NCI-H748 treated with DMSO at 0.1 percent for 48 hours (cell line): ENCODE results near the gene CYTH1.

ENCODE experiments used
- DNase-seq: peaks from one replicate; lab custom pipeline; 2025; lab: John Stamatoyannopoulos, UW

Gene CYTH1

DNA sequence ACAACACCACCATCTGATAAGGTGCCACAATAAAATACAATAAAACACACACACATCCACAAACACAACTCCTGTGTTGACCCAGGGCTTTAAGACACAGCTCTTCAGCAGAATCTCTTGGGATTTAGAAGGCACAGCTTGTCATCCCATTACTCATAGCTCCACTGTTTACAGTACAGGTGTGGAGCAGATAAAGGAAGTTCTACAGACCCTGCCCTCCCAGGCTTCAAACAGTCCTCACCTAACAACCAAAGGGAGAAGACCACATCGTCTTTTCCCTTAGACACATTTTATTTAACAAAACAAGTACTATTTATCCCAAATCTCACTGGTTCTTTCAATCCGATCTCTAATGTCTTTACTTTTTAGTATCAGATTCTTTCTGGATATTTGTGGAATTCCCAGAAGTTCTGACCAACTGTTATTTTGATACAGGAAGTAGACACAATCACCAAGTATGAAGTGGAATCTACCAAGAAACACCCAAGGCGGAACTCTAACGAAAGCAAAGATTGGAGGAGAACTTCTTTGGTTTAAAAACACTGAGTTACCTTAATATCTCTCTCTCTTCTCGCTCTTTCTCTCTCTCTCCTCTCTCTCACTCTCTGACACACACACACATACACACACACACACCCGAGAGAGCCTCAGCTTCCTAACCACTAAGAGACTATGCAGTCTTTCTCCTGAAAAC lies 46.1 kb downstream of the CYTH1 start:
- no peak for DNase-seq

- DNase-seq = no peak
Measured at GRCh38 chr17:78734793-78735641, 47.1 kb downstream of the CYTH1 start.

DNA sequence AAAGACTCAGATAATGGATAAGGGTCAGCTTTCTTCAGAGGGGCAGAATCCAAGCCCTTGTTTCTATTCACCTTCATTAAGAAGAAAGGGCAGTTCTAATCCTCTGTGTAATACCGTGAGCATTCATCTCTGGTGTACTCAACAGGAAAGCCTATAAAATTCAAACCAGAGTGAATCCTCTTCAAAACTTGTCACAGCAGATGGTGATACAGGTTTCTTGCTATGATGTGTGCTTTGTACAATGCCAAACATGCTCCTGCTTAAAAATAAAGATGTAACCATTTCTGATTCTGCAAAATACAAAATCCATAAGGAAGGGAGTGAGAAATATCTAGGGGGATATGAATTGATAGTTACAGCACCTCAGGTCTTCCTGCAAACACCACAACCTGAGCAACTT lies 49.7 kb downstream of the CYTH1 start:
- no peak for DNase-seq

DNA sequence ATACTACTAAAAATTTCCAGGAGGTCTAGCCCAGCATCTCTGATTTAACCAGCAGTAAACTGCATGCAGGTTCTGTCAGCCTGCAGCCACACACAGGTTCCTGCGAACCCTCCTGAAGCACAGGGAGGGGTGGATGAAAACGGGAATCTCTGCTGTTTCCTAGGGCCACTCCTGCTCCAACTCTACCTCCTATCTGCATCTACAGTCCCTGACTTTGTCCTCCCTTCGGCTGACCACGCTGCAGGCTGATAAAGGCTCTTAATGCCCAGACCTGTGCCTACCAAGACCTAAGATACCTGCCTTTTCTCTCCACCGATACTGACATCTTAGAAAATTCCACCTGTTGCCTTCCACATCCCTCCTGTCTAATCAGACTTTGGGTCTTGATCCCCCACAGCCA lies 50.2 kb downstream of the CYTH1 start:
- no peak for DNase-seq

DNA sequence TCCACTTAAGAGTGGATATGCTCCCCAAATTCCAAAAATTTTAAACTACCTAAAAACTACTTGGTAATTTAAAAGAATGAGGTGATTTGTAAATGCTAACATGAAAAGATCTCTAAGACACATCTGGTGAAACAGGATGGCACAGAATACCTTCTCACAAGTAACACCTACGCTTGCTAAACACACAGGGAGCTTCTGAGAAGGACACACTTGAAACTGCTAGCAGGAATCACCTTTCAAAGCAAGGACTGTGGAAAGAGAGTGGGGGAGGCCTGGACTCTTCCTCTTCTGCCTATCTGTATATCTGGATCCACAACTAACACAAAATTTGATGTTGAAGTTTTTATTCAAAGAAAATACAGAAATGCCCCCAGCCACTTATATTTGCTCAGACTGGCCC lies 52.4 kb downstream of the CYTH1 start:
- DNase-seq = no peak

DNA sequence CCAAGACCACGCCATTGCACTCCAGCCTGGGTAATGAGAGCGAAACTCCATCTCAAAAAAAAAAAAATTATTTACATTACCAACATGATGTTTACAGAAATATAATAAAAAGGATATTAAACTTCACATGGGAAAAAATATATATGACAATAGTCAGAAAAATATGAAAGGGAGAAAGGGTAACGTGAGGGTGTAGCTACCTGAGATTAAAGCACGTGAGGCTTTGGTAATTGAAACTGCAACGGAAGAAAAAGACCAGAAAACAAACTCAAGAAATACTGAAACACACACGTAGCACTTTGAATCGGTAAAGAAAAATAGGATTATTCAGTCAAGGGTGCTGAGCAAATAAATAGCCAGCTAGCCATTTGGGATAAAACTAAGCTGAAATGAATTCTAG lies 53.6 kb downstream of the CYTH1 start:
- DNase-seq = no peak

DNA sequence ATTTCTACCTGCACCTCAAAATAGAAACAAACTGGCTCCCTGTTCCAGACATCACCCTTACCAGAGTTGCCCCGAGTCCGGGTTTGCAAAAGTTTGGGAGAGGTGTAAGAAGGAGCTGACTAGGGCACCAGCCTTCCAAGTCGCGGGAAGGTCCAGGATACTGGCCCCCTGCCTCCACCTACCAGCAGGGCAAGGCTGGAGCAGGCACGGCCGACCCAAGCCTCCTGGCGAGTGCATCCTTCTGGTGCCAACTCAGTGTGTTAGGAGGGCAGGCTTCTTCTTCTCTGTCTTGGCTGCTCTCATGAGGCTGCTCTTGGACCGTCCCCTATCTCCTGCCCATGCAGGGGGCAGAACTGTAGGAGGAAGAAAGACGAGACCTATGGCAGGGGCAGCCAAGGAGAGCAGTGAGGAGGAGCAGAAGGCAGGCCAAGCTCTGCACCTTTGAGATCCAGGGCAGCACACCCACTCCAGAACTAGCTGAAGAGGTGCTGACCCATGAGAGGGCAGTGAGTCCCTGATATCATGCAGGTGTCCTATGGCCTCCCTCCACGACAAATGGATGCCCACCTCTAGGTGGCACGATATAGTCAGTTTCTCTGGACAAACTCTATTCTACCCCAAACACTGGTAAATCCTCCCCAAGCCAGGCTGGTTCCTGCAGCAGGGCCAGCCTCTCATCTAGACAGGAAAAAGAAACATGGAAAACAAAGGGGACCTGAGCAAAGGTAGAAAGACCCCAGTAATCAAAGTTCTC lies 54.4 kb downstream of the CYTH1 start:
- no peak for DNase-seq

DNA sequence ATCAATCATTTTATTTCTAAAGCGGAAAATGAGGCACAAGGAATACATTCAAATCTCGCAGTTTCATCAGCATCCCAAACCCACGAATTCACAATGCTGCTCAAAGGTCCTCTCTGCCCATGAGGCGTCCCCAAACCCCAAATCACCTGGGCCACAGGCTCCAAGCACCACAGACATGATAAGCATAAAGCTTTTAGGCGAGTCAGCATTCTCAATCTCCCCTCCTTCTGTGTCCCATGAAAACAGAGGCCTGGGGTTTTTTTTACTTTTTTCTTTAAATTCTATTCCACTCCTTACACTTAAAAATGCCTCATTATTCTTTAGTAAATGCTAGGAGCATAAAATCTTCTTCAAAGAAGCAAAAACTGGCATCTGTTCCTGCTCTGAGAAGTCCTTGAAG lies 55.0 kb downstream of the CYTH1 start:
- no peak for DNase-seq

DNA sequence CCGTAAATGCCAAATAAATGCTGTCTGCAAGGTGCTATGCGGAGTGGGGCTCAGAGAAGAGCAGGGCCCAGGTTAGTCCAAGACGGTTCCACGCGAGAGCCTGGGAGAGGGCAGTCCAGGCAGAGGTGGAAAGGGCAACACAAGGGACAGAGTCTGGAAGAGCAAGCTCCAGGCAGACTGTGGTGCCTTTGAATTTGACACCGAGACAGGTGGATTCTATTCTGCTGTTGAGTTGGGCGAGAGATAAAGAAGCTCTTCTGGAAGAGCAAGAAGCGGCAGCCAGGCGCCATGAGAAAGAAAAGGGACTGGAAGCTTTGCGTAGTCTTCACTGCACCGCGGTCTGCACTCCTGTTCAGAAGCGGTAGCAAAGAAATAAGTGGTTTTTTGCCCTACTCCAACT lies 55.6 kb downstream of the CYTH1 start:
- DNase-seq = no peak

- DNase-seq = no peak
Measured at GRCh38 chr17:78725448-78726021, 56.5 kb downstream of the CYTH1 start.

- no peak for DNase-seq
Measured at GRCh38 chr17:78724999-78725398, 57.1 kb downstream of the CYTH1 start.

- no peak for DNase-seq
Measured at GRCh38 chr17:78724544-78724943, 57.5 kb downstream of the CYTH1 start.

GRCh38 chr17:78723957-78724356 lies 58.1 kb downstream of the CYTH1 start:
- DNase-seq = no peak

GRCh38 chr17:78723001-78723796 lies 58.9 kb downstream of the CYTH1 start:
- no peak for DNase-seq

DNA sequence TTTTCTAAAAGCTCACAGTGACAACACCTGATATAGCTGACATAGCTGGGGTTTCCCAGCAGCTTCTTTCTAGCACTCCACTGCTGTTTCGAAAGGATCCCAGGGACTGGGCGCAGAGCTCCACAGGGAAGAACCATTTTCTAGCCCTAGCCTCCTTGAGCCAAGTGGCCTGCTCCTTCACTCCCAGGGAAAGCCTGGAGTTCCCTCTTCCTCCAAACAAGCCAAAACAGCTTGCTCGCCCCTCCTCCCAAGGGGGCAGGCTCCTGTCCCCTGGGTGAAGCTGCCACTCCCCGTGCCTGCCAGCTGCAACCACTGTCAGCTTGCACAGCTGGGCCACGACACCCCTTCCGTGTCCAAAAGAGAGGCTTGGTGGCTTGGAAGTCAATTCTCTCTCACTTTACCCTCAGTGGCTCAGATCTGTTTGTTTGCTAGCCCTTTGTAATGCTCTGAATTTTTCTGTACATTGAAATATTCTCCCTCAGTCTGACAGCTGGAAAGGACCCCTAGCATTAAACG lies 59.8 kb downstream of the CYTH1 start:
- DNase-seq = no peak

GRCh38 chr17:78719630-78720298 lies 62.3 kb downstream of the CYTH1 start:
- no peak for DNase-seq

- DNase-seq = no peak
Measured at GRCh38 chr17:78718575-78719208, 63.4 kb downstream of the CYTH1 start.

DNA sequence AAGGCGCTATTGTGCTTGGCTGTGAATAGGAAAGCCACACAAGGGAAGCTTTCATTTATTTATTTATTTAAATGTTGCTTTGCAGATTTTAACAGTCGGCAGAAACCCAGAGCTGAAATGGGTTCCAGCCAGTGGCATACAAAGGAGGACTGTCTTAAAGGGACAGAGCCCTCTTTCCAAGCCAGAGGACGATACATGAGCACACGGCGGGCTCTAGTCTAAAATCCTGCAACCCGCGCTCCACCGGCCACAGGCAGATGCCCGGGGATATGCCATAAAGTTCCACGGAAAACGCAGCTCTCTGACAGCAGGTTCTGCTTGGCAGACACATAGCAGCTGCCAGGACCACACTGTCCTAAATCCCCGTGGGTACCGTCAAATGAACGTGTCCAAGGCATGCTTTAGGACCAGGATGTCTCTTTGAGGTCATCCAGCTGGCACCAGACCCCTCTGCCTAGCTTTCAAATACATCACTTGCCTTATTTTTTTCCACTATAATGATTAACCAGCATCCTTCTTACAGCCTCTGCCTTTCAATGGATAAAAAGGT lies 64.6 kb downstream of the CYTH1 start:
- DNase-seq = no peak

GRCh38 chr17:78716814-78717393 lies 65.2 kb downstream of the CYTH1 start:
- DNase-seq = peak; percentile 50

DNA sequence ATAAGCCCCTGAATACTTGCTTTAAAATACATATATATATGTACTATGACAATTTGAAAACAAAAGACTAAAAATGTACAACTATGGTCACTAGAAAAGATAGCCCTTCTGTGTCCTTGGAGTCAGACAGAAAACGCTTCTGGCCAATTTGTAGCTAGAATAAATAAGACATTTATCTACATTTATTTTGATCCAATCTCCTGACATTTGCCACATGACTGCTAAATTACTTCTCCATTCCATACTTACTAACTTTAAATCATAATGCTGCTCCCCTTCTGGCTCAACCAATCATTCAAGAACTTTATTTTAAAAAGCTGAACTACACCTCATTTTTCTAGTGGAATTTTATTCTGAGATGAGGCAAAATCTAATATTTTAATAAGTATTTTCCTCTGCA lies 65.8 kb downstream of the CYTH1 start:
- no peak for DNase-seq
